Measurements from ENCODE around the gene IGSF22.

Gene IGSF22

GRCh38 chr11:18743365-18743764, 17.4 kb upstream of the IGSF22 start:
- no peak for DNase-seq

GRCh38 chr11:18741783-18742182, 15.8 kb upstream of the IGSF22 start:
- DNase-seq = no peak

- DNase-seq = no peak
These were observed 13.7 kb upstream of the IGSF22 start for GRCh38 chr11:18739685-18740084.

GRCh38 chr11:18737642-18738041, 11.7 kb upstream of the IGSF22 start:
- DNase-seq = no peak

- no peak for DNase-seq
These were observed 10.7 kb upstream of the IGSF22 start for GRCh38 chr11:18736590-18737148.

GRCh38 chr11:18733202-18733601, 7.2 kb upstream of the IGSF22 start:
- no peak for DNase-seq

- DNase-seq = no peak
These were observed 6.2 kb upstream of the IGSF22 start for GRCh38 chr11:18731949-18732821.

GRCh38 chr11:18731441-18731840, 5.5 kb upstream of the IGSF22 start:
- DNase-seq = no peak

- no peak for DNase-seq
These were observed 4.0 kb upstream of the IGSF22 start for GRCh38 chr11:18730020-18730419.

GRCh38 chr11:18729426-18729825, 3.4 kb upstream of the IGSF22 start:
- no peak for DNase-seq

GRCh38 chr11:18728658-18729057, 2.7 kb upstream of the IGSF22 start:
- DNase-seq = no peak

GRCh38 chr11:18727479-18728236, 1.7 kb upstream of the IGSF22 start:
- no peak for DNase-seq

- DNase-seq = no peak
These were observed 2.0 kb downstream of the IGSF22 start for GRCh38 chr11:18723991-18724390.

GRCh38 chr11:18722293-18722637, 3.7 kb downstream of the IGSF22 start:
- DNase-seq = no peak

GRCh38 chr11:18721561-18722292, 4.3 kb downstream of the IGSF22 start:
- DNase-seq = no peak

GRCh38 chr11:18720808-18721560, 5.0 kb downstream of the IGSF22 start:
- no peak for DNase-seq

- no peak for DNase-seq
These were observed 5.7 kb downstream of the IGSF22 start for GRCh38 chr11:18720091-18720807.

- no peak for DNase-seq
These were observed 10.5 kb downstream of the IGSF22 start for GRCh38 chr11:18715476-18715875.

- no peak for DNase-seq
These were observed 11.6 kb downstream of the IGSF22 start for GRCh38 chr11:18714443-18714780.

GRCh38 chr11:18713646-18714442, 12.1 kb downstream of the IGSF22 start:
- DNase-seq = no peak

- no peak for DNase-seq
These were observed 15.4 kb downstream of the IGSF22 start for GRCh38 chr11:18710545-18710944.
